HG03066 (cell line): ENCODE measurements around the gene NEK9.

Experiments
- ATAC-seq: cut with Tn5 transposase; IDR thresholded peaks from one replicate; pipeline ENCODE4 v1.9.1; 2021; ENCODE audit warnings: low read depth; ENCODE audit not compliant: unreplicated experiment

The NEK9 gene

DNA sequence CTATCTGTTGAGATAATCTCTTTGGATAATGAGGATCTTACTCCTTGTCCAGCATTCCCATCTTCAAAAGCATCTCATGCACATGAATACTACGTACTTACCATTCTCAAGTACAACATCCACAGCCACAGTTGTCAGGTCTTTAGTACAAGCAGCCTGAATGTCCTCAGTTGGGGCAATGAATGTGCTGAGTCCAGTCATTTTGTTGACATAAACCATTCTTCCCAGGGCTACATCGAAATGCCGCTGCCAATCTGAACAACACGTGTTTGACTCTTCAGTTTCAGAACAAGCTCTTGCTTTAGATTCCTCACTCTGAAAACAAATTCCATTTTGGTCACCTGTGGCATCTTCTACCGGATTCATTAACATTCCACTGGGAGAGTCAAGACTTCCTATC lies 80.6 kb downstream of the NEK9 start:
- ATAC-seq: no peak

GRCh38 chr14:75044752-75045151 lies 82.1 kb downstream of the NEK9 start:
- ATAC-seq: no peak

DNA sequence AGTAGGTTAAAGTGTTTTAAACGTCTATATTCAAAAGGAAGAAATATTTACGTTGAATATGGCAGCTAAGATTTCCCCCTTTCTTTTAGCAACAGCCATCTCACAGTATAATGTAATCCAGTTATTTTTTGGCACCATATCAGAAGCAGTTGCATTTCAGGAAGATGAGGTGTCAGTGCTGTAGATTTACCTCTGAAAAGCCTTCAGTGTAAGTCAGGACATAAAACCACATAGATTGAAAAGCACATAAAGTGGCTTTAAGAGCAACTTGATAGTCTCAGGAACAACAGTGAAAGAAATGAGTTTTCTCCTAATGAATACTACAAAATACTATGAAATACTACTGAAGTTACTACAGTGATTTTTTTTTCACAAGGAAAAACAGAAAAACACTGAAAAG lies 82.5 kb downstream of the NEK9 start:
- no peak for ATAC-seq

- ATAC-seq: no peak
Measured at GRCh38 chr14:75042035-75042434, 84.8 kb downstream of the NEK9 start.

- no peak for ATAC-seq
Measured at GRCh38 chr14:75041613-75042012, 85.2 kb downstream of the NEK9 start.

- ATAC-seq: no peak
Measured at GRCh38 chr14:75040959-75041358, 85.9 kb downstream of the NEK9 start.

DNA sequence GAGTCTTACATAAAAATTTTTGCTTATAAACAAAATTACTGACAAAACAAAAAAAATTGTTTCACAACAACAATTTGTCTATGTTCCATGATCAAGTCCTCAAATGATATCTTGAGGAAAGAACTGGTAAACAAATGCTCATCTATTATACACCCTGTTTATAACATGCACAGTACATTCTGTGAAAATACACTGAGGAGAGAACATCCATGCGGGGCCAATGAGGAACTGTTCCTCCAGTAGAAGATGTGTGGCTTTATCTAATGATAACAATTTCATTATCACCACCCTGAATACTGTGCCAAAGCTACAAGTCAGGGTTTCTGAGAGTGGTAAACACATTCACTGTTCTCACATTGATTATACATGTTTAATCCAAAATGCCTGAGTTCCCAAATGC lies 86.3 kb downstream of the NEK9 start:
- no peak for ATAC-seq

GRCh38 chr14:75032939-75033338 lies 93.9 kb downstream of the NEK9 start:
- no peak for ATAC-seq

- no peak for ATAC-seq
Measured at GRCh38 chr14:75030147-75030546, 96.7 kb downstream of the NEK9 start.
